ENCODE data around the gene WNK4.

GRCh38 chr17:42832213-42832933 is 52.0 kb downstream of the WNK4 start:
- no peak for TF ChIP-seq CTCF (IDR thresholded peaks at IDR 0.05)
- no peak for TF ChIP-seq POLR2A (IDR thresholded peaks at IDR 0.05)

Data from thyroid gland (tissue), 4 donors.